ENCODE measurements around the gene REEP3. TPM values are rescaled to one million over a fixed set of nuclear protein-coding genes. Genes with fewer than 3 reads are reported as not detected.

The REEP3 gene
- total and polyA plus RNA-seq, 2 of the 8 experiments (the other 6 are each of a cell fraction or from before 2014, with no cell fraction given) = 5.8 to 31.5 TPM

DNA sequence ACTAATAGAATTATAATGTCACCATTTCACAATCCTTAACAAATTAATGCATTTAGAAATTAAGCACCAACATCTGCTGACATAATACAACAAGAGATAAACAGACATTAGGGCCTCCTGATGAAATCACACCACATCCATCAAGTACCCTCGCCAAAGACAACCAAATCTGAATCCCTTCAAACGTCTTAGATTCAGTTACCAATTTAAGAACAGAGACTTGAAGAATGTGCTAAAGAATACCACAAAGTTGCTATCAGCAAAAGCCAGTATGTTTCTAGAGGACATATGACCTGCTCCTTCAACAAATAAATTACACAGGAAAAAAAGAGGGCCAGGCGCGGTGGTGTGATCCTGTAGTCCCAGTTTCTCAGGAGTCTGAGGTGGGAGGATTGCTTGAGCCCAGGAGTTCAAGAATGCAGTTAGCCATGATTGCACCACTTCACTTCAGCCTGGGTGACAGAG, 144.5 kb downstream of the REEP3 start (continued):
- no peak for TF ChIP-seq KDM4A (IDR thresholded peaks at IDR 0.05; ENCODE audit: low read depth, low read length, severe bottlenecking)
- TF ChIP-seq TCF12 (IDR thresholded peaks at IDR 0.05; ENCODE audit: low read depth, low read length) = no peak
- TF ChIP-seq GABPA (IDR thresholded peaks at IDR 0.05; ENCODE audit: borderline replicate concordance, insufficient read depth, low read length) = no peak
- TF ChIP-seq TBP (IDR thresholded peaks at IDR 0.05; ENCODE audit: low read depth, low read length) = no peak
- no peak for TF ChIP-seq SP1 (IDR thresholded peaks at IDR 0.05; ENCODE audit: low read depth, low read length)

Data from H1 (cell line).